Urothelium cell line (cell line): Measurements from ENCODE around the gene PODN.
A peak's percentile ranks its signal among the peaks of the same experiment; 100 is the strongest.

Experiments used
- DNase-seq: peaks from one replicate; pipeline ENCODE4 v3.0.0; 2011; ENCODE audit warnings: low spot score, mixed read lengths
- FAIRE-seq: peaks from 2 replicates; lab custom pipeline; 2011; peaks lifted over from hg19 to GRCh38; lab: Jason Lieb, UNC

Gene PODN

DNA sequence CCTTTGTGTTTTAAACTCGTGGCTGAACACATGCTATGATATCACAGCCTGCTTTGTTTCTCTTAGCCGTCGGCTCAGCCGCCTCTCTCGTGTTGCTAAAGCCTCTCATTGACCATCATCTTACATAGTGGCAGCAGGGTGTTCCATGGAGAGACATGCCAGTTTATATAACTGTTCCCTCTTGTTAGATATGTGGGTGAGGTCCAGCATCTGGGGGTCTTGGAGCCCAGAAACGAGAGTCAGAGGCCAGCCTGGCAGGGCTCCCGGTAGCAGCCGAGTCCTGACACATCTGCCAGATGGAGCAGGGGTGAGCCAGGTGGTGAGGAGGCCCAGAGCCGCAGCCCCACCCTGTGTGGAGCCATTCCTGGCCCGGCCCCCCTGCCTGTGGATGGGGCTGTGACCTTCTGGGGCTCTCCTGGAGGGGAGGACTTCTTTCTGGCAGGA is 11.9 kb downstream of the PODN start:
- no peak for FAIRE-seq

DNA sequence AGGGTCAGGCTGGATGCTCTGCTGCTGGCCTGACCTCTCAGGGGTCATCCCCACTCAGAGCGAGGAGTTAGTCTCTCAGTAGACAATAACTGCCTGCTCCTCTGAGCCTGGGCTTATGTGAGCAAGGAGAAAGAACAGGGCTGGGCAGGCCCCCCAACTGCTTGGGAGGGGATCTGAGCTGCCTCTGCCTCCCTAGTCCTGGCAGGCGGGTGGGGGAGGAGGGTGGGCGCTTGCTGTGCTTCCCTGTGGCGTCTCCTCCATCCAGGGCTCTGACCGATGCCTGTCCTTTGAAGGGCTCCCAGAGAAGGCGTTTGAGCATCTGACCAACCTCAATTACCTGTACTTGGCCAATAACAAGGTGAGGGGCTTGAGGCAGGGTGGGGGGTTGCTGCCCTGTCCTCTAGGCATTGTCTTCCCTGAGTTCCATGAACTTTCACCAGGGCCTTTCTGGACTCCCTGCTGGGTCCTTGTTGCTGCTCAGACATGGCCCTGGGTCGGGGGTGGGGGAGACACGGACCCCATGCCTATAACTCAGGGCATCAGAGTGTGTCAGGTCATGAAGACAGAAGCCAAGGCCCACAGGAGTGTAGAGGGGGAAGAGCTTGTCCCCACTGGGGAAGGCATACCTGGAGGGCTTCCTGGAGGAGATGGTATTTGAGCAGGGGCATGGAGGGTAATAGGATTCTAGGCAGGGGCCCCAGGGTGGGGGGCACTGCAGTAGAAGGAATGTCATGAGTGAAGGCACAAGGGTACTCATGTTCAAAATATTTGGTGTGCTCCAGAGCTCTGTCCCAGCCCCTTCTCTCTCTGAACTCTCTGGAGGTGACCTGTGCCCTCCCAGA is 12.5 kb downstream of the PODN start:
- DNase-seq (no peak), FAIRE-seq (no peak)

More for the DNA sequence above, 11.9 kb downstream of the PODN start:
- DNase-seq: no peak

- DNase-seq (no peak), FAIRE-seq (no peak)
Measured at GRCh38 chr1:53075206-53075605, 13.2 kb downstream of the PODN start.

DNA sequence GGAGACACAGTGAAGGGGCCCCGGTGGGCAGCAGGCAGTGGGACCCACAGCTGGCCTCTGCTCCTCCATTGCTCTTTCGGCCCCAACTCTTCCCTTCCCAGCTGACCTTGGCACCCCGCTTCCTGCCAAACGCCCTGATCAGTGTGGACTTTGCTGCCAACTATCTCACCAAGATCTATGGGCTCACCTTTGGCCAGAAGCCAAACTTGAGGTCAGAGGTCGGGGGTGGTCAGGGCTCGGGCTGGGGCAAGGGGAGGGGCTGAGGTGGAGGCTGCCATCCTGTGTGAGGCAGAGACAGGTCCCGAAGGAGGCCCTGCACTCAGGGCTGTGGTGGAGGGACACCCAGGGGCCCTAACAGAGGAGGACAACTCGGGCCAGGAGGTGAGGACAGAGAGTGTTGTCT is 13.7 kb downstream of the PODN start:
- DNase-seq: no peak
- FAIRE-seq: no peak

- DNase-seq (no peak), FAIRE-seq (no peak)
Measured at GRCh38 chr1:53076165-53076564, 14.2 kb downstream of the PODN start.

DNA sequence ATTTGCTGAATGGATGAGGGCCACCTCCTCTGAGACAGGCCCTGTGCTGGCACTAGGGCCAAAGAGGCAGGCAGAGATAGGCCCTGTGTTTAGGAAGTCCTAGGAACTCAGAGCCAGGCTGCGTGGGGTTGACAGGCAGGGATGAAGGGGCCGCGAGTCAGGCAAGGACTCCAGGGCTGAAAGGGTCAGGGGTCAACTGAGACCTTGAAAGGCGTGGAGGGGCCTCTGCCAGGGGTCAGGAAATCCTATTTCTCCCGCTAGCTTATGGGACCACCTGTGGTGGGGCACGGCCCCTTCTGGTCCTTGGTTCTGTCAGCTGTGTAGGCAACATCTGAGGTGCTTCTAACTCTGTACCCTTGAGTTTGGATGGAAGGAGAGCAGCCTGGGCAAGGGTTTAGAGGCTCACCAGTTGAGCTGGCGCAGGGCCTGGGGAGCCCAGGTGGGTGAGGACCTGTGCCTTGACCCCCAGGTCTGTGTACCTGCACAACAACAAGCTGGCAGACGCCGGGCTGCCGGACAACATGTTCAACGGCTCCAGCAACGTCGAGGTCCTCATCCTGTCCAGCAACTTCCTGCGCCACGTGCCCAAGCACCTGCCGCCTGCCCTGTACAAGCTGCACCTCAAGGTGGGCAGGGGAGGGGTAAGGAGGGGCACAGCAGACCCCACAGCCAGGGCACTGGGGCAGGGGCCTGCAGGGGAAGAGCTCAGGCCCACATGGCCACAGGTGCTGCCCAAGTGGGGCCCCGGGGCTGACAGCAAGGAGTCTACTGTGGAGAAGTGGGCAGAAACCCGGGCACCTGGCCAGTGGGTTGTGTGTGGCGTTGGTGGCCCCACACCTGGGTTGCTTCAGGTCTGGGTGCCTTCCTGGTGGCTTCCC is 14.9 kb downstream of the PODN start:
- DNase-seq: no peak

DNA sequence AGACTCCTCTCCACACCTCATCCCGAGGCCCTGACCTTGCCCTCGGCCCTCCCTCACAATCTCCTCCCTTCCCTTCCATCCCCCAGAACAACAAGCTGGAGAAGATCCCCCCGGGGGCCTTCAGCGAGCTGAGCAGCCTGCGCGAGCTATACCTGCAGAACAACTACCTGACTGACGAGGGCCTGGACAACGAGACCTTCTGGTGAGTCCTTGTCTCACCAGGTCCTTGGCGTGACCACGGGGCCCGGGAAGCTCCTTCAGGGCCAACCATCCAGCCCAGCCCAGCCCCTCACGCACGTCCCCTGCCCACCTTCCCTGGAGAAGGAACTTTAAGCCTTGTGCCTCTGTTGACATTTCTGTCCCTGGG is 15.6 kb downstream of the PODN start:
- no peak for DNase-seq
- no peak for FAIRE-seq

More for the DNA sequence above, 14.9 kb downstream of the PODN start:
- FAIRE-seq: no peak

DNA sequence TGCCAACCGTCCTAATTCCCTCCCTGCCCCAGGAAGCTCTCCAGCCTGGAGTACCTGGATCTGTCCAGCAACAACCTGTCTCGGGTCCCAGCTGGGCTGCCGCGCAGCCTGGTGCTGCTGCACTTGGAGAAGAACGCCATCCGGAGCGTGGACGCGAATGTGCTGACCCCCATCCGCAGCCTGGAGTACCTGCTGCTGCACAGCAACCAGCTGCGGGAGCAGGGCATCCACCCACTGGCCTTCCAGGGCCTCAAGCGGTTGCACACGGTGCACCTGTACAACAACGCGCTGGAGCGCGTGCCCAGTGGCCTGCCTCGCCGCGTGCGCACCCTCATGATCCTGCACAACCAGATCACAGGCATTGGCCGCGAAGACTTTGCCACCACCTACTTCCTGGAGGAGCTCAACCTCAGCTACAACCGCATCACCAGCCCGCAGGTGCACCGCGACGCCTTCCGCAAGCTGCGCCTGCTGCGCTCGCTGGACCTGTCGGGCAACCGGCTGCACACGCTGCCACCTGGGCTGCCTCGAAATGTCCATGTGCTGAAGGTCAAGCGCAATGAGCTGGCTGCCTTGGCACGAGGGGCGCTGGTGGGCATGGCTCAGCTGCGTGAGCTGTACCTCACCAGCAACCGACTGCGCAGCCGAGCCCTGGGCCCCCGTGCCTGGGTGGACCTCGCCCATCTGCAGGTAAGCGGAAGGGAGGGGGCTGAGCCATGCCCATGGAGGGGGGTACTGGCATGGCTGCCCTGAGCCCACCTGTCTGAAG is 16.5 kb downstream of the PODN start:
- DNase-seq (no peak), FAIRE-seq (no peak)

DNA sequence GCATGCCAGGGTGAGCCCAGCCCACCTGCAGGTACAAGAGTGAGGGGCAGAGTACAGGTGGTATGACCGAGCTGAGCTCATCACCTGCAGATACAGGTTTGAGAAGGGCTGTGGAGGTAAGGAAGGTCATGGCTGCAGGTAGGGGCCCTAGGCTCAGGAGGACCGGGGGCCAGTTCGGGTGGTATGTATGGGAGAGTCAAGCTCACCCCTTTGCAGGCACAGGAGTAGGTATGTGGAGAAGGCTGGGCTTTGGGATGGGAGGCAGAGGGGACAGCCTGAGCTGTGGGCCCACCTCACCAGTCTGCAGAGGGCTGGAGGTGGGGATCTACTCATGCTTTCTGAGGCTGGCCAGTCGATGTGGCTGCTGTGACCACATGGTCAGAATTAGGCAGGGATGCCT is 17.2 kb downstream of the PODN start:
- FAIRE-seq: no peak
- DNase-seq: no peak

DNA sequence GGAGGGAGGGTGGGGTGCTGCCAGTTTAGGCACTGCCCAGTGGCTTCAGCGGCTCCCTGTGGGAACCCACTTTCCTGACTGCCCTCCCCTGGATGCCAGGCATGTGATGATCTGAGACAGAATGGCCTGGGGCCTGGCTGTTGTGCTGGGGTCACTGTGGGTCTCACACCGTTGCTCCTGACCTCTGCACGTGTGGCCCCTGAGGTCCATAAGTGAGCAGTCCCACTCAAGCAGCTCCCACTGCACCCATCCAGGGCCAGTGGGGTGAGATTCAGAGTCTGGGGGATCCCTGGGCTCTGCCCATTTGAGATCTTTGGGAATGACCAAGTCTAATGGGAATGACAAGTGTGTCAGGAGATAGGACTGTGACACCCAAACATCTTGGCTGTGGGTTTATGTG is 18.0 kb downstream of the PODN start:
- FAIRE-seq (no peak), DNase-seq (no peak)

- FAIRE-seq: peak; percentile 23
- no peak for DNase-seq
Measured at GRCh38 chr1:53080769-53081168, 18.8 kb downstream of the PODN start.

DNA sequence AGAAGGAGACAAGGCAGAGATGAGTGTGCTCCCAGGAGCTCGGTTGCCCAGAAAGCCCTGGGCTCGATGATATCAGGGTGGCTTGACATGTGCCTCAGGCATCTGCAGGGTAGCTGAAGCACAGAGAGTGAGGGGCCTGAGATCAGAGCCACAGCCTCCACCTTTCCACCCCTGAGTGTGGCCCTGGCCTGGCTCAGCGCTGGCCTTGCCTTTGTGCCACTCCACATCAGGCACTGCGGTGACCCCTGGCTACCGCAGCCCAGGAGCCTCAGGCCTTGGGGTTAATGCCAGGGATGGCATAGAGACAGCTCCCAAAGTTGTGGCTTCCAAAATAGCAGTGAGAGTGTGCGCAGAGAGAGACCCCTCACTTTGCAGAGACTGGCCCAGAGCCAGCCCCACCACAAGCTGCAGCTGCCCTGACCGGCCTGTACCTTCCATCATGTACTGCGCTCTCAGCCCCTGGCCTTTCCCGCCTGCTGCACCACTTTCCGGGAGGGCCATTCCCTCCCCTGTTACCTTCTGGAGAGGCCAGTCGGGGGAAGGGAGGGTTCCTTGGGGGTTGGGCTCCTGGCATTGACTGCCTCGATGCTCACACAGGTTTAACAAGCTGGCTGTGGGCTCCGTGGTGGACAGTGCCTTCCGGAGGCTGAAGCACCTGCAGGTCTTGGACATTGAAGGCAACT is 19.5 kb downstream of the PODN start:
- DNase-seq (no peak), FAIRE-seq (no peak)

GRCh38 chr1:53082826-53083455 is 20.9 kb downstream of the PODN start:
- DNase-seq (no peak), FAIRE-seq (no peak)

DNA sequence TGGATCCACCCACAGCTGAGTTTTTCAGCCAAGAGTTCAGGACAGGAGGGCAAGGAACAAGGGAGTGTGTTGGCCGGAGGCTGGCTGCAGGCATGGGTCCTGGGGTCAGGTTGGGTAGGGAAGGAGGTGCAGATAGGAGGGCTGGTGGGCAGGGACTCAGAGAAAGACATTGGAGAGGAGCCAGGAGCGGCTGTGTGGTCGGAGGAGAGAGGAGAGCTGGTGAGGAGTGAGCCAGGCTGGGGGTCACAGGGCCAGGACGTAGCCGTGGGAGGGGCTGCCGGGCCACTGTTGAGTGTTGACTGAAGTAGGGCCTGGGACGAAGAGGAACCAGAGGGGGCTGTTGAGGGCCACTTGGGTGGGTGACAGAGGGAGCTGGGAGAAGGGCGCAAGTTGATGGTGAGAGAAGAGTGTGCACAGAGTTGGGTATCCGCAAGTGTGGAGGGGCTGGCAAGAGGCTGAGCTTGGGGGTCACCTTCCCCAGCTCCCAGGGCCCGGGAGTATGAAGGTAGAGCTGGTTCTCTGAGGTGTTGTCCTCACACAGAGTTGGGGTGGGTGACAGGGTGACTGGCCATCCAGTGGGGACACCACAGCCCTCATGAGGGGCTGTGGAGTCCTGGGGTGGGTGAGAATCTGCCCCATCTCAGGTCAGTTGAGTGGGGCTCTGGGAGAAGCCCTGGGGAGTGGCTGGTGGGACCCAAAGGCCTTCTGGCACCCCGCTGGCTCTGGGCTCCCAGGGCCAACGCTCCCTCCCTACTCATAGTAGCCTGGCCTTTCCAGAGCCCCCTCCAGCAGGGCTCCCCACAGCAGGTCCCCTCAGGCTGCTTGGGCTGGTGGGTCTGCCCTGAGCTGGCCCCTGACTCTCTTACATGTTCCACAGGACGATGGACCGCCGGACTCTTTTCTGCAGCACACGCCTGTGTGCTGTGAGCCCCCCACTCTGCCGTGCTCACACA is 21.9 kb downstream of the PODN start:
- no peak for DNase-seq
- no peak for FAIRE-seq

DNA sequence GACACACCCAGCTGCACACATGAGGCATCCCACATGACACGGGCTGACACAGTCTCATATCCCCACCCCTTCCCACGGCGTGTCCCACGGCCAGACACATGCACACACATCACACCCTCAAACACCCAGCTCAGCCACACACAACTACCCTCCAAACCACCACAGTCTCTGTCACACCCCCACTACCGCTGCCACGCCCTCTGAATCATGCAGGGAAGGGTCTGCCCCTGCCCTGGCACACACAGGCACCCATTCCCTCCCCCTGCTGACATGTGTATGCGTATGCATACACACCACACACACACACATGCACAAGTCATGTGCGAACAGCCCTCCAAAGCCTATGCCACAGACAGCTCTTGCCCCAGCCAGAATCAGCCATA is 22.6 kb downstream of the PODN start:
- FAIRE-seq (peak; percentile 44), DNase-seq (no peak)

DNA sequence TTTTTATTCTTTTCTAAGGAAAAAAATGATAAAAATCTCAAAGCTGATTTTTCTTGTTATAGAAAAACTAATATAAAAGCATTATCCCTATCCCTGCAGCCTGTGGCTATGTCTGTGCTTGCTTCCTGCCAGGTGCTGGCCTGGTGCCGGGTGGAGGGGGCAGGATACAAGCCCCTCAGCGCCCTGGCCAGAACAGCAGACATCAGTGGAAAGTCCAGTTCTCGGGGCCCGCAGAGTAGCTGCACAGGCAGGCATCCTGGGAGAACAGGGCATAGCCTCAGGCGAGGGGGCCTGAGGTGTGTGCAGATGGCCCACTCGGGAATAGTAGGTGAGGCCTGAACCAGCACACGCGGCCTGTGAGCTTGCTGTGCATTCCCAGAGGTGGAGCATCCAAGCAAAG is 23.4 kb downstream of the PODN start:
- FAIRE-seq (no peak), DNase-seq (no peak)

DNA sequence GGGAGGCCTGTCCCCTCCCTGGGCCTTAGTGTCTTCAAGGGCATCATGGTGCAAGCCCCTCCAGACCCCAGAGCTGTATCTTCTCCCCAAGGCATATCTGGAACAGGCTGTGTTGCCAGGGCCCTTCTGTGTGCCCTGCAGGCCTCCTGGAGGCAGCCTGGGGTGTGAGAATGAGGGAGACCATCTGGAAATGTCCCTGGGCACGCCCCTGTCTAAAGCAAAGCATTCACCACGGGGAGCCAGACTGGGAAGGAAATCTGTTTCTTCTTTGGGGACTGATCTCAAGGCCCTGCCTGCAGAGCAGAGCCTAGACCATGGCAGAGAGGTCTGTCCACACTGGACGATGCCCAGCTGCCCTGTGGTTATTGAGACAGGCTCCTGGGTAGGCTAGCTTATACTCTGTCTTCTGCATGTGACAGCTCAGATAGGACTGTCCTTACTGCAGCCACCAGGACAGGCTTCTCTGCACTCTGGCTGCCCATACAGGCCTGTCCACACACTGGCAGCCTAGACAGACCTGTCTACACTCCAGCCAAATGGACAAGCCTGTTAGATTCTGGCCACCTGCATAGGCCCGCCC is 24.6 kb downstream of the PODN start:
- no peak for FAIRE-seq

DNA sequence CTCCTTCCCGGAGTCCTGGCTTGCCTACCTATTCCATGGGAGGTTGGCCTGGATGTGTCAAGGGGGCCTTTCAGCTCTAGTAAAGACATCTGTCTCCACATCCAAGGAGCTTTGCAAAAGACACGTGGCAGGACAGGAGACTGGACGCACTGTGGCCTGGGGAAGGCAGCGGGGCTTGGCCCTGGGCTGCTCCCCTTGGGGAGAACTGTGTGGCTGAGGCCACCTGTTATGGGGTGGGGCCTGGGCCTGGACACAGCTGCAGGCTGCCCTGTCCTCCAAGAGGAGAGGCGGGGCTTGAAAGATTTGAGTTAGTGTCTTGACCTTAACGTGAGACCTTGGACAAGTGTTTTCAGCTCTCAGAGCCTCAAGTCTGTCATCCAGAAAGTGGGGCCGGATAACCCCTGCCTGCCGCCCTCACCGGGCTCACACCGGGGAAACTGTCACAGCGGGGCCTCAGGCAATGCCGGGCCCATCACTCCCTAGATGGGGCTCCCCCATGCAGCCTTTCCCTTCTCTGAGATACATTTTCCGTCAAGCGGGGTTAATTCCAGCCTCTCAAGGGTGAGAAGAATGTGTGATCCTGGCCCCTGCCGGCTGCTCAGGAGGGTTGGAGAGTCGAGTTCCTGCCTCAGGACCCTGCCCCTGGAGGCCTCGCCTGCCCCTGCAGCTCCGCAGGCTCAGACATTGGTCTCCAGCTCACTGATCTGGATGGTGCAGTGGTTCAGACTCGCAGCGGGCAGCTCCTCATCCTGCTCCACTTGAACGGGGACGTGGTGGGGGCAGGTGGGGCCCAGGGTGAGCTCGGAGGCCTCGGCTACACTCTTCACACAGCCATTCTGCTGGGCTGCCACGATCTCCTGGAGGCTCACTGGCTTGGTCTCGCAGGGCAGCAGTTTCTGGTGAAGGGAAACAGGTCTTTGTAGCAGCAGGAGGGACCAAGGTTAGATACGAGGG is 25.6 kb downstream of the PODN start:
- FAIRE-seq (no peak), DNase-seq (no peak)

More for the DNA sequence above, 24.6 kb downstream of the PODN start:
- DNase-seq: no peak
